Natural killer cell (primary cell): Measurements from ENCODE around the gene SLC24A2. TPM values are rescaled to one million over a fixed set of nuclear protein-coding genes. Genes with fewer than 3 reads are reported as not detected.

Source experiments
- ATAC-seq, 3 donors: fragments of 150-1000 bp in 2 of 3; fragments of 200-7000 bp in 1 of 3; cut with Tn5 transposase; 1 replicate in 1 of 3; 2 replicates in 2 of 3; pipeline ENCODE4 v1.10.0; 2021; ENCODE audit warnings: mild to moderate bottlenecking in 2 of 3, moderate library complexity in 2 of 3
- DNase-seq, 2 donors: peaks; one replicate each; pipeline versions ENCODE4 v3.0.0 to v3.0.0-alpha.2; 2013 to 2021; ENCODE audit warnings: mixed read lengths in 1 of 2
- H3K27ac ChIP-seq: one replicate; pipeline ENCODE4 v1.5.1; 2013; ENCODE audit warnings: mild to moderate bottlenecking, low read length
- H3K27me3 ChIP-seq: one replicate; pipeline ENCODE4 v1.6.1; 2013; ENCODE audit warnings: low read length; ENCODE audit not compliant: control insufficient read depth, insufficient read depth
- H3K36me3 ChIP-seq: one replicate; pipeline ENCODE4 v1.6.1; 2013; ENCODE audit warnings: low read length; ENCODE audit not compliant: control insufficient read depth, insufficient read depth
- H3K4me1 ChIP-seq: one replicate; pipeline ENCODE4 v1.6.1; 2013; ENCODE audit warnings: low read length; ENCODE audit not compliant: control insufficient read depth, insufficient read depth
- H3K4me3 ChIP-seq: one replicate; pipeline ENCODE4 v1.5.1; 2013; ENCODE audit warnings: low read length
- H3K9me3 ChIP-seq: one replicate; pipeline ENCODE4 v1.6.1; 2013; ENCODE audit warnings: low read length; ENCODE audit not compliant: control insufficient read depth, insufficient read depth
- H3K27ac Mint-ChIP-seq, 2 donors: one replicate each; pipeline ENCODE4 v1.8.0; 2022; ENCODE audit warnings: mild to moderate bottlenecking in 2 of 2, mixed read lengths in 2 of 2, moderate library complexity in 1 of 2
- H3K27me3 Mint-ChIP-seq, 2 donors: one replicate each; pipeline ENCODE4 v1.8.0; 2022; ENCODE audit warnings: low read depth in 2 of 2, mixed read lengths in 2 of 2
- H3K36me3 Mint-ChIP-seq: one replicate; pipeline ENCODE4 v1.8.0; 2022; ENCODE audit warnings: mixed read lengths
- H3K4me1 Mint-ChIP-seq, 2 donors: one replicate each; pipeline ENCODE4 v1.8.0; 2022; ENCODE audit warnings: mixed read lengths in 2 of 2
- H3K4me3 Mint-ChIP-seq: one replicate; pipeline ENCODE4 v1.8.0; 2022; ENCODE audit warnings: mild to moderate bottlenecking, moderate library complexity, mixed read lengths
- H3K9me3 Mint-ChIP-seq, 2 donors: one replicate each; pipeline ENCODE4 v1.8.0; 2022; ENCODE audit warnings: mixed read lengths in 2 of 2
- WGBS: methylation state at CpG from one replicate; pipeline ENCODE4 v1.1.7; 2013; ENCODE audit warnings: missing lambda C conversion rate; ENCODE audit not compliant: insufficient coverage; 5-methylcytosine and 5-hydroxymethylcytosine counted together
- intact Hi-C: fragments of 100-400 bp; cut with micrococcal nuclease; formaldehyde crosslinking; loops from one replicate; pipeline ENCODE4 v1.14.2; 2022
- total RNA-seq, 4 donors: library from RNA; stranded (reverse); fragments of 120-200 nt in 1 of 4; gene quantifications; one replicate each; pipeline versions ENCODE4 v1.2.3 to v1.2.4, GENCODE V29; 2013 to 2022
- TF ChIP-seq, protein P1 (sequence below): fragments of 200-600 bp; IDR thresholded peaks from one replicate; pipeline ENCODE4 v1.8.0; 2022; ENCODE audit warnings: antibody characterized with exemption

Gene SLC24A2
- total RNA-seq, 3 donors from 2014 or later (not counting 1 experiment from before 2014, with no cell fraction given): 0.15 TPM; not detected in 2

DNA sequence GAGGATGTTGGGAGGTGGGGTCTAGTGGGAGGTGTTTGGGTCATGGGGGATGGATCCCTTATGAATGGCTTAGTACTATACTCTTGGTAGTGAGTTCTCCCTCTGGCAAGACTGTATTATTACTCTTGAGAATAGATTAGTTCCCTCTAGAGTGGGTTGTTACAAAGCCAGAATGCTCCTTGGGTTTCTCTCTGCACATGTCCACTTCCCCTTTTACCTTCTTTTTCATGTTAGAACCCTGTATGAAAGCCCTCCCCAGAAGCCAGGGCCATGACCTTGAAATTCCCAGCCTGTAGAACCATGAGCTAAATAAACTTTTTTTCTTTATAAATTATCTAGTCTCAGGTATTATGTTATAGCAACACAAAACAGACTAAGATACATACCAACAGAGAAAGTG lies 31.1 kb downstream of the SLC24A2 start:
- H3K4me3 Mint-ChIP-seq: no peak overlapping the region
- no peak overlapping the region for H3K27ac Mint-ChIP-seq
- no peaks in the 10 kb centered on the region for H3K27me3 Mint-ChIP-seq
- H3K36me3 ChIP-seq: no peaks in the 10 kb centered on the region
- no peaks in the 10 kb centered on the region for H3K9me3 ChIP-seq
- intact Hi-C loops: no loop called here
- DNase-seq (no peak), ATAC-seq (no peak)
- H3K4me3 ChIP-seq: no peak overlapping the region
- TF ChIP-seq, protein P1, sequence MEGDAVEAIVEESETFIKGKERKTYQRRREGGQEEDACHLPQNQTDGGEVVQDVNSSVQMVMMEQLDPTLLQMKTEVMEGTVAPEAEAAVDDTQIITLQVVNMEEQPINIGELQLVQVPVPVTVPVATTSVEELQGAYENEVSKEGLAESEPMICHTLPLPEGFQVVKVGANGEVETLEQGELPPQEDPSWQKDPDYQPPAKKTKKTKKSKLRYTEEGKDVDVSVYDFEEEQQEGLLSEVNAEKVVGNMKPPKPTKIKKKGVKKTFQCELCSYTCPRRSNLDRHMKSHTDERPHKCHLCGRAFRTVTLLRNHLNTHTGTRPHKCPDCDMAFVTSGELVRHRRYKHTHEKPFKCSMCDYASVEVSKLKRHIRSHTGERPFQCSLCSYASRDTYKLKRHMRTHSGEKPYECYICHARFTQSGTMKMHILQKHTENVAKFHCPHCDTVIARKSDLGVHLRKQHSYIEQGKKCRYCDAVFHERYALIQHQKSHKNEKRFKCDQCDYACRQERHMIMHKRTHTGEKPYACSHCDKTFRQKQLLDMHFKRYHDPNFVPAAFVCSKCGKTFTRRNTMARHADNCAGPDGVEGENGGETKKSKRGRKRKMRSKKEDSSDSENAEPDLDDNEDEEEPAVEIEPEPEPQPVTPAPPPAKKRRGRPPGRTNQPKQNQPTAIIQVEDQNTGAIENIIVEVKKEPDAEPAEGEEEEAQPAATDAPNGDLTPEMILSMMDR: no peak
- H3K36me3 Mint-ChIP-seq: no peaks in the 10 kb centered on the region
- H3K27ac ChIP-seq: no peak overlapping the region
- H3K4me1 ChIP-seq: no peaks in the 10 kb centered on the region
- peaks cover 0 to 2% of the 10 kb centered on the region in 2 donors for H3K9me3 Mint-ChIP-seq
- H3K27me3 ChIP-seq: no peaks in the 10 kb centered on the region
- H3K4me1 Mint-ChIP-seq: no peaks in the 10 kb centered on the region

GRCh38 chr9:19754921-19755320 lies 33.9 kb downstream of the SLC24A2 start:
- H3K4me3 Mint-ChIP-seq: no peak overlapping the region
- H3K9me3 Mint-ChIP-seq: peaks cover 0 to 2% of the 10 kb centered on the region in 2 donors
- intact Hi-C loops: no loop called here
- WGBS: 82% methylated on average over 2 of the region's 2 CpGs
- no peak overlapping the region for H3K27ac Mint-ChIP-seq
- Histone ChIP-seq H3K4me3 (no peak overlapping the region), H3K4me1 (no peaks in the 10 kb centered on the region), H3K9me3 (no peaks in the 10 kb centered on the region), H3K27me3 (no peaks in the 10 kb centered on the region), H3K27ac (no peak overlapping the region), H3K36me3 (no peaks in the 10 kb centered on the region)
- TF ChIP-seq, protein P1: no peak
- no peaks in the 10 kb centered on the region for H3K36me3 Mint-ChIP-seq
- DNase-seq: no peak
- no peaks in the 10 kb centered on the region for H3K27me3 Mint-ChIP-seq
- no peaks in the 10 kb centered on the region for H3K4me1 Mint-ChIP-seq
- ATAC-seq: no peak

GRCh38 chr9:19748278-19749126 lies 40.3 kb downstream of the SLC24A2 start:
- no peaks in the 10 kb centered on the region for H3K9me3 ChIP-seq
- intact Hi-C loops: no loop called here
- 31% methylated on average over 3 of the region's 4 CpGs for whole genome bisulfite sequencing
- Mint-ChIP-seq H3K27ac (peak overlapping the region; percentile 10 to 29), H3K4me3 (no peak overlapping the region), H3K9me3 (peaks cover 2% of the 10 kb centered on the region in 2 donors), H3K4me1 (peaks cover 0 to 5% of the 10 kb centered on the region in 2 donors), H3K36me3 (no peaks in the 10 kb centered on the region), H3K27me3 (no peaks in the 10 kb centered on the region)
- H3K4me1 ChIP-seq: no peaks in the 10 kb centered on the region
- H3K27me3 ChIP-seq: no peaks in the 10 kb centered on the region
- H3K27ac ChIP-seq: no peak overlapping the region
- ATAC-seq (peak; percentile 18 to 84 (median 34)), DNase-seq (peak in 1 of 2 donors; percentile 6)
- H3K36me3 ChIP-seq: no peaks in the 10 kb centered on the region
- TF ChIP-seq, protein P1: no peak
- no peak overlapping the region for H3K4me3 ChIP-seq
